HEK293 (cell line): ENCODE results near the gene GPX8.
A peak's percentile ranks its signal among the peaks of the same experiment; 100 is the strongest.

Experiments
- CTCF ChIA-PET: fragments of 350-600 bp; formaldehyde crosslinking; extraction: SDS; loops from one replicate; lab custom pipeline; 2021; ENCODE audit warnings: antibody characterized with exemption; lab: Yijun Ruan, JAX
- POLR2A ChIA-PET: fragments of 300-600 bp; formaldehyde crosslinking; extraction: SDS; loops from one replicate; lab custom pipeline; 2020; ENCODE audit warnings: antibody characterized with exemption, inconsistent platforms; lab: Yijun Ruan, JAX
- H3K27ac ChIP-seq: fragments of 200-500 bp; sonication (Bioruptor generic); 2 replicates; pipeline ENCODE4 v1.5.1; 2014; ENCODE audit warnings: low read depth, low read length, control low read depth, inconsistent platforms; ENCODE audit errors: extremely low read depth
- H3K36me3 ChIP-seq, 2 experiments: fragments of 200-500 bp in 1 of 2; sonication (Bioruptor generic) in 1 of 2; 1 replicate in 1 of 2; 2 replicates in 1 of 2; pipeline ENCODE4 v1.5.1; 2014 to 2017; ENCODE audit warnings: inconsistent platforms in 2 of 2, low read length in 2 of 2; ENCODE audit not compliant: control insufficient read depth in 2 of 2, insufficient read depth in 1 of 2
- H3K4me1 ChIP-seq: fragments of 200-500 bp; sonication (Bioruptor generic); 2 replicates; pipeline ENCODE4 v1.5.1; 2014; ENCODE audit warnings: mild to moderate bottlenecking, low read length, inconsistent platforms; ENCODE audit not compliant: control insufficient read depth, insufficient read depth
- H3K4me3 ChIP-seq: 2 replicates; pipeline ENCODE4 v1.5.1; 2011; ENCODE audit warnings: low read depth, mild to moderate bottlenecking, control low read depth, low read length, moderate library complexity
- H3K9me3 ChIP-seq: fragments of 200-500 bp; sonication (Bioruptor generic); 2 replicates; pipeline ENCODE4 v1.5.1; 2014; ENCODE audit warnings: low read depth, low read length, inconsistent platforms; ENCODE audit not compliant: control insufficient read depth, insufficient read depth
- BCL11A ChIP-seq: fragments of 450-650 bp; formaldehyde crosslinking; IDR thresholded peaks from 2 replicates; pipeline ENCODE4 v1.5.1; 2016; ENCODE audit warnings: low read depth, missing biosample characterization, missing genetic modification characterization
- GLIS2 ChIP-seq: fragments of 450-650 bp; formaldehyde crosslinking; IDR thresholded peaks from 2 replicates; pipeline ENCODE4 v1.5.1; 2016; ENCODE audit warnings: missing biosample characterization, missing genetic modification characterization
- MZF1 ChIP-seq: fragments of 450-650 bp; formaldehyde crosslinking; IDR thresholded peaks from 2 replicates; pipeline ENCODE4 v1.5.1; 2017; ENCODE audit warnings: missing biosample characterization, missing genetic modification characterization, borderline replicate concordance
- OSR2 ChIP-seq: fragments of 450-650 bp; formaldehyde crosslinking; IDR thresholded peaks from 2 replicates; pipeline ENCODE4 v1.5.1; 2016; ENCODE audit warnings: missing biosample characterization, missing genetic modification characterization
- PRDM10 ChIP-seq: fragments of 450-650 bp; formaldehyde crosslinking; IDR thresholded peaks from 2 replicates; pipeline ENCODE4 v1.5.1; 2016; ENCODE audit warnings: missing biosample characterization, missing genetic modification characterization
- SP2 ChIP-seq: fragments of 450-650 bp; formaldehyde crosslinking; IDR thresholded peaks from 2 replicates; pipeline ENCODE4 v1.5.1; 2016; ENCODE audit warnings: missing biosample characterization, missing genetic modification characterization
- TSHZ1 ChIP-seq: fragments of 450-650 bp; formaldehyde crosslinking; IDR thresholded peaks from 2 replicates; pipeline ENCODE4 v1.5.1; 2016; ENCODE audit warnings: missing biosample characterization, missing genetic modification characterization, borderline replicate concordance
- ZBTB11 ChIP-seq: fragments of 450-650 bp; formaldehyde crosslinking; conservative IDR thresholded peaks from 2 replicates; pipeline ENCODE4 v1.5.1; 2016; ENCODE audit warnings: low read depth, missing biosample characterization, missing genetic modification characterization
- ZBTB17 ChIP-seq: fragments of 450-650 bp; formaldehyde crosslinking; IDR thresholded peaks from 2 replicates; pipeline ENCODE4 v1.5.1; 2016; ENCODE audit warnings: missing biosample characterization, missing genetic modification characterization
- ZEB2 ChIP-seq: fragments of 450-650 bp; formaldehyde crosslinking; IDR thresholded peaks from 2 replicates; pipeline ENCODE4 v1.5.1; 2016; ENCODE audit warnings: missing biosample characterization, missing genetic modification characterization
- ZNF184 ChIP-seq: fragments of 450-650 bp; IDR thresholded peaks from 2 replicates; pipeline ENCODE4 v1.5.1; 2018; ENCODE audit warnings: missing biosample characterization, mild to moderate bottlenecking, missing genetic modification characterization
- ZNF202 ChIP-seq: fragments of 450-650 bp; formaldehyde crosslinking; IDR thresholded peaks from 2 replicates; pipeline ENCODE4 v1.5.1; 2016; ENCODE audit warnings: missing biosample characterization, missing genetic modification characterization, borderline replicate concordance
- ZNF214 ChIP-seq: fragments of 450-650 bp; formaldehyde crosslinking; IDR thresholded peaks from 2 replicates; pipeline ENCODE4 v1.5.1; 2017; ENCODE audit warnings: missing biosample characterization, mild to moderate bottlenecking, missing genetic modification characterization, borderline replicate concordance
- ZNF280C ChIP-seq: fragments of 450-650 bp; formaldehyde crosslinking; IDR thresholded peaks from 2 replicates; pipeline ENCODE4 v1.5.1; 2016; ENCODE audit warnings: missing biosample characterization, missing genetic modification characterization
- ZNF280D ChIP-seq: fragments of 450-650 bp; formaldehyde crosslinking; IDR thresholded peaks from 2 replicates; pipeline ENCODE4 v1.5.1; 2016; ENCODE audit warnings: missing biosample characterization, missing genetic modification characterization
- ZNF37A ChIP-seq: fragments of 450-650 bp; IDR thresholded peaks from 2 replicates; pipeline ENCODE4 v1.5.1; 2018; ENCODE audit warnings: missing biosample characterization, missing genetic modification characterization
- ZNF585B ChIP-seq: fragments of 450-650 bp; formaldehyde crosslinking; IDR thresholded peaks from 2 replicates; pipeline ENCODE4 v1.5.1; 2016; ENCODE audit warnings: missing biosample characterization, missing genetic modification characterization
- ZNF837 ChIP-seq: fragments of 450-650 bp; formaldehyde crosslinking; IDR thresholded peaks from 2 replicates; pipeline ENCODE4 v1.5.1; 2016; ENCODE audit warnings: missing biosample characterization, missing genetic modification characterization
- ZNF843 ChIP-seq: fragments of 450-650 bp; formaldehyde crosslinking; IDR thresholded peaks from 2 replicates; pipeline ENCODE4 v1.5.1; 2016; ENCODE audit warnings: missing biosample characterization, missing genetic modification characterization
- ZXDB ChIP-seq: fragments of 450-650 bp; formaldehyde crosslinking; IDR thresholded peaks from 2 replicates; pipeline ENCODE4 v1.5.1; 2016; ENCODE audit warnings: missing biosample characterization, missing genetic modification characterization

Gene GPX8

GRCh38 chr5:55176176-55176818 is 16.3 kb downstream of the GPX8 start (continued):
- TF ChIP-seq PRDM10 (tag by site-specific recombination) (peak; percentile 67), ZBTB17 (tag by site-specific recombination) (peak; percentile 85), ZXDB (tag by site-specific recombination) (peak; percentile 98), SP2 (peak; percentile 79), ZNF214 (tag by site-specific recombination) (no peak)

GRCh38 chr5:55177078-55177477 is 17.1 kb downstream of the GPX8 start:
- no peaks in the 10 kb centered on the region; the same call in 1 of the 2 replicates for H3K4me1 ChIP-seq
- no peaks in the 10 kb centered on the region for H3K9me3 ChIP-seq
- no peak overlapping the region for H3K27ac ChIP-seq
- POLR2A ChIA-PET = interaction anchor here (0.9 to 1.6 kb wide), 5 partner anchors 12 to 131 kb away, joined by 3 to 6 read pairs (median 4); partner anchors contain the start of genes CCNO, DHX29 and MTREX
- H3K4me3 ChIP-seq = no peak overlapping the region
- CTCF ChIA-PET = interaction anchor here (0.7 to 2.8 kb wide), 7 partner anchors 11 to 662 kb away, joined by 3 to 29 read pairs (median 3); no protein-coding TSS in a partner anchor
- H3K36me3 ChIP-seq = no peaks in the 10 kb centered on the region
- no peak for TF ChIP-seq ZNF280D (tag by site-specific recombination)
- TF ChIP-seq ZEB2 (tag by site-specific recombination) = no peak
- no peak for TF ChIP-seq ZNF837 (tag by site-specific recombination)
- no peak for TF ChIP-seq ZNF37A (tag by site-specific recombination)
- TF ChIP-seq ZNF202 (tag by site-specific recombination) = no peak
- TF ChIP-seq ZNF843 (tag by site-specific recombination) = no peak
- no peak for TF ChIP-seq ZNF184 (tag by site-specific recombination)
- TF ChIP-seq ZNF585B (tag by site-specific recombination) = no peak
- no peak for TF ChIP-seq MZF1 (tag by site-specific recombination)
- TF ChIP-seq TSHZ1 (tag by site-specific recombination) = no peak
- no peak for TF ChIP-seq BCL11A (tag by site-specific recombination)
- no peak for TF ChIP-seq ZNF280C
- no peak for TF ChIP-seq OSR2 (tag by site-specific recombination)
- TF ChIP-seq GLIS2 = no peak
- no peak for TF ChIP-seq ZBTB11 (tag by site-specific recombination)
